ENCODE results near the gene MRPL38.

MRPL38 gene

DNA sequence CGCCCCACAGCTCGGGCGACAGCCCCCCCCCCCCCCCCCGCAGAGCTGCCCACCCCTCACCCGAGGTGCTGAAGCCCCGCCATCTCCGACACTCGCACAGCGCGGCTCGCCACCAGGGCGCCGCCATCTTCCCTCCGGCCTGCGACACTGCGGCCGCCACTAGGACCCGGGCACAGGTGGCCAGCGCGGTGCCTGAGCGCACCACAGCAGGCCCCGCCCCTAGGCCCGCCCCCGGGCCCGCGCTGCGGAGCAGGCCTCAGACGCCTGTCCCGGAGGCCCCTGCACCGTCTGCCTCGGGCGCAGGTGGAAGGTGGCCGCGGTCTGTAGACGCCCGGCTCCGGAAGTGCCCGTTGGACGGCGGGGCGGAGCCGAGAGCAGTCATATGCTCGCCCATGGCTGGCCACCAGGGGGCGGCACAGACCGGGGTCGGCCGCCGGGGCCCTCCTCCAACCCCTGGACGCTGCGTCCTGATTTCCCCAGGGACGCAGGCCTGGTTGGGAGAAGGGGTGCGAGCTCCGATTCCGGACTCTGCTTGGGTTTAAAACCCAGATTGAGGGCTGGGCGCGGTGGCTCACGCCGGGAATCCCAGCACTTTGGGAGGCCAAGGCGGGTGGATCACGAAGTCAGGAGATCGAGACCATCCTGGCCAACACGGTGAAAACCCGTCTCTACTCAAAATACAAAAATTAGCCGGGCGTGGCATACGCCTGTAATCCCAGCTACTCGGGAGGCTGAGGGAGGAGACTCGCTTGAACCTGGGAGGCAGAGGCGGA is at the start of gene MRPL38:
Gene MRPL38 (minus strand): TSS at position 136 of the 773 bp plus-strand sequence. CDS start 9 bp downstream, at position 127.
- DNase-seq, result peak; percentile 98

DNA sequence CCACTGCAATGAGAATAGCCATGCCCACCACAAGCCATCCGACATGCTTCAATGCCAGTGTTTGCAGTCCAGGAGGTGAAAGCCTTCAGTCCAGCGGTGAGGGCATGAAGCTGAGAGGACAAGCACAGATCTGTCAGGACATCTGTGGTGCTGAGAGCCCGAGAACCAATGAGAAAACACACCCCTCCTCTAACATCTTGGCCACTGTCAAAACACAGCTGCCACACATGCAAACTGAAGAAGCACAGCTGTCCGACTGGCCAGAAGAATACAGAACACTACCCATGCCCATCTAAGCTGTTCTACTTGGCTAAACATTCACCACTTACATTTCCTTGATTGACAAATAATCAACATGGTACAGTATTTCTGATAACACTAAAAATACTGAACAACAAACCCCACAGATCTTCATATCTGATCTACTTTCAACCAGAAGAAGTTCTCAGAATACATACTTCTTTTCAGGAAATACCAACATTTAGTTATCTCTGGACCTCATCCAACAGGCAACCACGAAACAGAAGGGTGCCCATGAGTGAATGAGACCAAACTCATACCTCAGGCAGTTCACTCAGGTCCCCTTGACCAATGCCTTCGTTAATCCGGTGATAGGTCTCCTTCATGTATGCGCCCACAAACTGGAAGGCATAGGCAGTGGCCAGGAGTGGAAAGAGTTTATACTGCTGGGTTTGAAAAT is 46.3 kb upstream of the MRPL38 start:
- DNase-seq, result no peak

DNA sequence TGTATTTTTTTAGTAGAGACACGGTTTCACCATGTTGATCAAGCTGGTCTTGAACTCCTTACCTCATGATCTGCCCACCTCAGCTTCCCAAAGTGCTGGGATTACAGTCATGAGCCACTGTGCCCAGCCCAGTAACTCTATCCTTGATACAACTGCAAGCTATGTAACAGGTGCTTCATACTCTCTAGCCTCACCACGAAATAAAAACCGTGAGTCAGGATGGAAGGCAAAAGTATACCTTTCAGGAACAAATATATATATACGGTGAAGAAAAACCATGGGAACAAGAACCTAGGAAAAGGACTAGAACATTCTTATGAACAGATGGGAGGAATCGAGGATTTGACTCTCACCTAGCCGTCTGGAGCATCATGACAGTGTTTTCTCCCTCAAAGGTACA is 45.7 kb upstream of the MRPL38 start:
- no peak for DNase-seq

DNA sequence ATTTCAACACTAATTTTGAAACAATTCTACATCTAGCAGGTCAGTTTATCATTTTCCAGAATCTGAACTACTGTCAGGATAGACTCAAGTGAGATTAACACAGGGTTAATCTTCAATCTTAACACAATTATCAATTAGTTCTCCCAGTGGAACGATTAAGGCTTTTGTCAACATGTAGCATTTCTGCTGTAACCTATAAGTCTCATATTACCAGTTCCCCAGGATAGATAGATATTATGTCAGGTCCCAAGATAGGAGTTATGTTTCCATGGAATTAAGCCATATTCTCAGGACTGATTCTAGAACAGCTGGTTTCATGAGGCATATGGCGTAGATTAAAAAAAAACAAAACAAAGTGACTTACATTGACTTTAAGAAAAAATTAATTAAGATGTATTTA is 40.5 kb upstream of the MRPL38 start:
- no peak for DNase-seq

DNA sequence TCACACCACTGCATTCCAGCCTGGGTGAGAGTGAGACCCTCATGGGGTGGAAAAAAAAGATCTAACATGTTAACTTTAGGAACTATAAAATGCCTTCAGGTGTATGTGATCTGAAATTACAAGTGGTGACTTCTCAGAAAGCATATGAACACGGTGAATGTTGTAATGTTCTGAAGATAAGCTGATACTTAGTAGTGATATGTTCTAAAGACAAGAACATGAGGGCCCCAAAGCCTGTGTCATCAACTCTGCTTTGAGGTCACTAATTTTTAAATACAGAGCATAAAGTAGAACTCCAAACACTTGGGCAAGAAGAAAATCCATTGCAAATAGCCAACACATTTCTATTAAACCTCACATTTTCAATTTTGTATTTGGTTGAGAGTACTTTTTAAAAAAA is 38.8 kb upstream of the MRPL38 start:
- DNase-seq, result no peak

DNA sequence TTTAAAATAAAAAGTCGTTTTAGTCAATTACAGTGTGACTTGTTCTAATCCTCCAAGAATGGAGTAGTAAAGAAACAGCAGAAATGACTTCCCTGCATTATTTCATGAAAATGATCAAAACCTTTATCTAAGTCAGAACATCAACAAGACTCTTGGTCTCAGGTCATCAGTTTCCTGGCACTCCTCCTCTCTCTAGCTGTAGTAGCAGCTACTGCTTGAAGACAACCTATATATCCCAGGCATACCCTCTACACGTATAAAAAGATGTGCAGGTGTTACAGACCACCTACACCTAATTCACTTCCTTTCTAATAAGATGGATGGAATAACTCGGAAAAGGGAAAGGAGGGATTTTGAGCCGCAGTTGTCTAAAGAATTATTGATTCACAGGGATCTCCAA is 37.8 kb upstream of the MRPL38 start:
- DNase-seq, result no peak

DNA sequence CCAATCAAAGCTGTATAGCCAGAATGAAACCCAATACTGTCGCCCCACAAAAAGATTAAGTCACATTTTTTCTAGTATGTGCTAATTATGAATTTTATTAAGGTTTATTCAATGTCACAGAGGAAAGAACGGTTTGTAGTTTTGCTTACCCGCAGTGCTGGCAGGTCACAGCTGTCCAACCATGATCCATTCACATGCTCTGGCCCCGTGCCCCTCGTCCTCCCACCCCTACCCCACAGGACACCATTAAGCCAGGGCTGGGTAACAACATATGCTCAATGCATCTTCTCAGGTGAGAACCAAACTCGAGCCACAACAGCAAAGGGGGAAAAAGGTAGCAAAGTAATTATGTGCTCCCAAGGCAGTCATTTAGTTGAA is 36.7 kb upstream of the MRPL38 start:
- DNase-seq, result no peak

DNA sequence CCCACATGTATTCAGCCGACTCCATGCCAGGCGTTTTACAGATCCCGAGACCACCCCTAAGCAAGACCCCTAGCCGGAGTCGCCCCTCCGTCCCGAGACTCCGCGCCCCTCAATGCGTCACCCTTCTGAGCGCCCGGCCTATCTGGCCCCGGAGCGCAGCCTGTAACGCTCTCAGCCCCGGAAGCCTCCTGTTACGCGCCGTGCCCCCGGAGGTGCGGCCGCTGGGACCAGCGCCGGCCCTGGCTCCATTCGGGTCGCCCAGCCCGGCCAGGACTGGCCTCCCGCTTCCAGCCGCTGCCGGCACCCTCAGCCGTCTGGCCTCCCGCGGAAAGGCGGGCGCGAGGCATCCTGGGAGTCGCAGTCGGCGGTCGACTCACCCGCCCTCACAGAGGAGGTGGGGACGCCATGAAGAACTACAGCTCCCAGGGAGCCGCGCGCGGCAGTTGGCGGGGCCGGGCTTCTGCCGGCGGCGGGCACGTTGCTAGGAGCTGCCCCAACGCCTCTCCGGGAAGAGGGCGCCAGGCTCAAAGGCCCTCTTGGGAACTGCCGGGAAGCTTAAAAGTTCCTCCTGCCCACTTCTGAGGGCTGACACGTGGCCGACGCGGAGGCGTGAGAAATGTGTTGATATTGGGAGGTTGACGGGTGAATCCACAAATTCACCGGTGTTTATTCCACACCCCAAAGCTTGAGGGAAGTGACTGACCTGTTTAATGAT is 36.2 kb upstream of the MRPL38 start, which contains the start of gene FBF1:
Gene FBF1 (minus strand): TSS at position 316 of the 715 bp plus-strand sequence. CDS start 2,893 bp downstream, outside the sequence.
- DNase-seq, result peak; percentile 94

DNA sequence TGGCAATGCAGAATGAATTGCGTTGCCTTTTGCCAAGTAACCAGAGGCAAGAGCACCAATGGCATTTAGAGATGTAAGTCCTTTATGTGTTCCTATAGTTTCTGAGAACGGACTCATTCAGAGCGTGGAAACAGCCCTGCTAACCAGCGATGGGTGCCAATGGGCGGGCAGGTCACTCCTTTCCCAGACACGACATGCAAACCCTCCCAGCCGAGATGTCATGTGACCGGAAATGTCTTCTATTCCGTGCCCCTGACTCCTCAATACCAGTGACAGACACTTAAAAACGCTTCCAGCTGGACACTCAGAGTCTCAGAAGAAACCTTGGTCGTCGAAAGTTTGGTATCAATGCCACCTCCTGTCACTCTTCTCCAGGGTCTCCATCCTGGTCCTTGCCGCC is 33.0 kb upstream of the MRPL38 start:
- DNase-seq, result no peak

DNA sequence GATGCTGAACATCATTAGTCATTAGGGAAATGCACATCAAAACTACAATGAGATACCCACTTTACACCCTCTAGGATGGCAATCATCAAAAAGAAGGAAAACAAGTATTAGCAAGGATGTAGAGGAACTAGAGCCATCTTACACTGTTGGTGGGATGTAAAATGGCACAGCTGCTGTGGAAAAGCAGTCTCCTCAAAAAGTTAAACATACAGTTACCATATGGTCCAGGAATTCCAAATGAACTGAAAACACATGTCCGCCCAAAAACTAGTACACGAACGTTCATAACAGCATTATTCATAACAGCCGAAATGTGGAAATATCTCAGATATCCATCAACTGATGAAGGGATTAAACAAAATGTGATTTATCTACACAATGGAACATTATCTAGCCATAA is 29.1 kb upstream of the MRPL38 start:
- no peak for DNase-seq

DNA sequence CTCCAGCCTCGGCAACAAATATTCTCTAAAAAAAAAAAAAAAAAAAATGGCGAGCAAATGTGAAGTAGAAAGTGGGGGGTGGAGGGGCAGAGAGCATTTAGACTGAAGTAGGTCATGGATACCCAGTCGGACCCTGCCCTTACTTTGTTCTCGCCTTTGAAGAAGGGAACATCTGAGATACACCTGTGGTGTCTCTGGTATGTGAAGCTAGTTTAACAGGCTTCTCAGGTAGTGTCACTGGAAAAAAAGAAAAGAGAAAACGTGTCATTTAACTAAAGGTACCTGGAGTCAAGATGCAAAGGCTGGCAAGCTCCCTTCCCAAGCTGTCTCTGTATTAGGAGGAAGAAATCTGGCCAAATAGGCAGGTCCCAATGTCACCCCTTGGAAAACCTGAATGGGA is 28.2 kb upstream of the MRPL38 start:
- no peak for DNase-seq

DNA sequence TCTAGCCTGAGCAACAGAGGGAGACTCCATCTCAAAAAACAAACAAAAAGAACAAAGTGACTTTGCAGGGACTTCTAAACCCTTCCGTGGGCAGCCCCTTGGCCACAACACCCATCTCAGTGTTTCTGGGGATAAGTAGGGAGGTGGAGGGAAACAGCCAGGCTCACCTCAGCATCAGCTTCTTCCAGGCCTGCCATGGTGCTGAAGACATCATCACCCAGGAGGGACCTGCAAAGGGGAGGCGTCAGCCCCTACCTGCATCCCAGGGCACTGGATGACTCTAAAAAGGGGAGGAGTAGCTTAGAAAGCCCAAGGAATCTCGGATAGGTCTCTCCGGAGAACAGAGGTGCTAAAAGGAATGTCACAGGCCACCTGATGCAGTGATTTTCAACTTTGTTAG is 26.4 kb upstream of the MRPL38 start:
- DNase-seq, result no peak

DNA sequence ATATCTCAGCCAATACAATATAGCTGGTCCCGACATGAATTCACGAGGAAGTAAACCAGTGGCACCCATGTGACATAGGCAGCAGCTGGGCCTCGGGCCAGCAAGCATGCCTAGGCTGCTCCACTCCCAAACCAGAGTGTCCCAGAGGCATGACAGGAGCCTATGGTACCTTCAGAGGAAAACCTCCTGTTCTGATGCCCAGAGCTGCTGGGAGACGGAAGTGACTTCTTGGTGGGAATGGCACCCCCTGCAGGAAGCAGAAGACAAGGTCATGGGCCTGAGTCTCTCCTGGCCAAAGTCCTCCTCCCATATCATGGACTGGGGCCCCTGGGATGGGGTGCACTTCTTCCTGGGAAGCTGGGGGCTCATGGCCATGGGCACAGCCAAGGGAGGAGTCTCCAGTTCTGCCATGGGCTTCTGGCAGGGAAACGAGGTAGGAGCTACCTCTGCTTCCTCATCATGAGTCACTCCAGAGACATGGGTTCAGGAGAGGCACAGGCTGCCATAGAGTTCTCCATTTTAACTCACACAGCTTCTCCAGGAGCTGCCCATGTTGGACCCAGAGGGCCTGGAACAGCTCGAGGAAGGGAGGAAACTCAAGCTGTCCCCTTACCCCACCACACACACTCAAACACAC is 22.7 kb upstream of the MRPL38 start:
- DNase-seq, result no peak

DNA sequence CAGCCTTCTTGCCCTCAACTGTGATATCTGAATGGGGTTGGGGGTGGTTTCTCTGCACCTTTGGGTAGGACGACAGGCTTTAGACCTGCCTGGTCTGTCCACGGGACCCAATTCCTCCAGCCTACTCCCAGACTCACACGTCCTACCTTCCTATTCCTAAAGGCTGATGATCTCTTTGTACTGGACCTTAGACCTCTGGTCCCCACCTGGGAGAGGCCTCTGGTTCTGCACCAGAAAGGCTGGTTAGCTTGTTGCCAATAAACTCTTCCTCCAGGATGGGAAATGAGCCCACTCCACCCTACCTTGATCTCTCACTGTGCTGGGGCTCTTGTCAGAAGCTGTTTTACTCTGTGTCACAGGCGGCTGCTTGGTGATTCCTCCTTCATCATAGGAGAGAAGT is 21.8 kb upstream of the MRPL38 start:
- DNase-seq, result no peak

DNA sequence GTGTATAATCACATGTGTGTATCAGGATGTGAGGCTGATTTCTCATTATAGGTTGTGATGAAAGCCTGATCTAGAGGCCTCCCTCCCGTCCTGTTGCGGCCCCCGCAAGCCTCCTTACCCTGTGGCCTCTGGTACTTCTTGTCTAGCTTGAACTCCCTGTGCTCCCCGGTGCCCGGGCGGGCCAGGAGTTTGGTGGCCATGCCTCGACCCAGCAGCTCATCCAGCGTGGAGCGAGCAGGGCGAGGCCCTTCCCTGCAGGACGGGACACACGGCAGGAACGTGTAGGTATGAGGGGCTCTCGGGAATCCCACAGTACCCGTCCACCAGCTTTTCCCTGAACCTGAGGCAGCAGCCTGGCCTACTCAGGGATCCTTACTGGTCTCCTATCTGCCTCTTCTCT is 21.2 kb upstream of the MRPL38 start:
- no peak for DNase-seq

DNA sequence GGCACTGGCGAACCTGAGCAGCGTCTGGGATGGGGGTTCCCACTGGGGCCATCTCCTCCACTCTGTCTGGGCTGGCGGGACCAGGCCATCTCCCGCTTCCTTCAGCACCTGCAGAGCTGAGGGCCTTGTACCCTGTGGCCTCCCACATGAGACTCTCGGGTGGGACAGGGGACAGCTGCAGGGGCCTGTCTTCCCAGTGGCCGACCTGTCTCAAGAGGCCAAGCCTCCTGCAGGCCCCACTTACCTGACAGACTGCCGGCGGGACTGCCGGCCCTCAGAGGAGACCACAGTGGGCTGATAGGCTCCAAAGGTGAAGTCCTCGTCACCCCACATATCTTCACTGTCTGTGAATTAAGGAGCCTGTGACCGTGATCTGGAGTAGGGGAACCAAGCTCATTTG is 20.4 kb upstream of the MRPL38 start:
- no peak for DNase-seq

DNA sequence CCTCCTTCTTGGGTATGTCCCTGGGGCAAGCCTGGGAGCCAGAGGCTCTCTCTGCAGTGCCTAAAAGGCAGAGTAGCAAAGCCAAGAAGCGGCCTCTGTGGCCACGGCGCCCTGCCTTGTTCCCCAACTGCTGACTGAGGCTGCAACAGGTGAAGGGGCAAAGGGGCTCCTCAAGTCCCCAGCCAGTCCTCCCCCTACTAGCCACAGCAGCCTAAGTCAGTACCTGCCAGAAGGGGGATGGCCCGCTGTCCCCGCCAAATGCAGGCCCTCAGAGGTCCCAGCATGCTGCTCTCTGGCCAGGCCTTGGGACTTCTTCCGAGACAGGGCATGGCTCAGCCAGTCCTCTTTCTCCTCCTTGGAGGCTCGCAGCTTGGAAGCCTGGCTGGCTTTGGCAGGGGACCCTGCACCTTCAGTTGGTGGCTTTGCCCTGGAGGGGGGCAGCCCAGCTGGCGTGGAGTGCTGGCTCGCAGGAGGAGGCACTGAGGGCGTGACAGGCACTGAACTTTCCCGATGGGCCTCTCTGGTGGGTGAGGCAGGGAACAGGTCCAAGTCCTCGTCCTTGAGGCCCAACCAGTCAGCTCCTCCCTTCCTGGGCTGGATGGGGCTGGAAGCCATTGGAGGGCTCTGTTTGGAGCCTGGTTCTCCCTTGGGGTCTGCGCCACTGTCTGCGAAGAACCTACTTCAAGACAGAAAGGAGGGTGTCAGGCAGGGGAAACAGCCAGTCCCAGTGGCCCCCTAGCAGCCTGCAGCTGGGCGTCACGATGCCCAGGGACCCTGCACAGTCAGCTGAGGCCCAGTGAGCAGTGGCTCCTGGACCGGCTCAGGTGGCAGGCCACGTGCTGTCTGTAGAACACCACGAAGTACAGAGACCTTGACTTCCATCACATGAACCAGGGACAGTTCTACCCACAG is 18.5 kb upstream of the MRPL38 start:
- DNase-seq, result no peak

DNA sequence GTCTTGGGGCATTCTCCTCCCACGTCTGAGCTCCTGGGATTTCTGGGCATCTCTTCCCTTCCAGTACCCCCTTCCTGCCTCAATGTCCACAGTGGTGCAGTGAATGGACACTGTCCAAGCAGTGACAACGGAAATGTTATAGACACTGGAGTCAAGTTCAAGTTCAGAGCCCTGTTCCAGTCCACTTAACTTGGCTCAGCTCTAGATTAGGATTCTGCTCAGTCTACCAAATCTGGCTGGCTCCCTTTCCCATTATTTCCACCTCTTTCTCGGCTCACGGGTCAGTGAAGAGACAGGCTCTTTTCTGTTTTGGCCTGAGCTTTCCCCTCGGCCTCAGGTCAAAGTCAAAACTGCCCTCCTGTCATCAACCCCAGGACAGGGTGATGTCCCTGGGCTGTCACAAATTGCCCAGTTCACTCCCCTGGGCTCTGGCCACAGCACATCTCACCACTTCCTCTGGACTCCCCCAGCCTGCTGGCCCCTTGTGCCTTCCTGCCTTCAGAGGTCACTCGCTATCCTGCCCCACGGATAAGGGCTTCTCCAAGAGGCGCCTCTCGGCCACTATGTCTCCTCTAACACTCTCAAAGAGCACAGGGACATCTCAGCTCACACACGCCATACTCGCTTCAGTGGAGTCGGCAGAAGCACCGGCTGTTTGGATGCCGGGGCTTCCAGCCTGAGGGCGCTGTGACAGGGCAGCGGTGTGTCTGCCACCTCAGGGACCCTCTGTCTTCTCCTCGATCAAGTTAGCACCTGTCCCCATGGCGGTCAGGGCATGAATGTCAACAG is 17.7 kb upstream of the MRPL38 start:
- DNase-seq, result no peak

DNA sequence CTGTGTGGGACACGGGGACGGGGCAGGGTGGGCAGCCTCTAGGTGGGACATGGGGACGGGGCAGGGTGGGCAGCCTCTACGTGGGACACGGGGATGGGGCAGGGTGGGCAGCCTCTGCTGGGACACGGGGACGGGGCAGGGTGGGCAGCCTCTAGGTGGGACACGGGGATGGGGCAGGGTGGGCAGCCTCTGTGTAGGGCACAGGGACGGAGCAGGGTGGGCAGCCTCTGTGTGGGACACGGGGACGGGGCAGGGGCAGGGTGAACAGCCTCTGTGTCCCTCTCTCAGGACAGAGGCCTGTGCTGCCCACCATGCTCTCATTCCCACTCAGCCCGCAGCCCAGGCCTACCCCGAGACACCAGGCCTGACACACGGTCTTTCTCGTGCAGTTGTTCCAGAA is 16.9 kb upstream of the MRPL38 start:
- DNase-seq, result no peak

DNA sequence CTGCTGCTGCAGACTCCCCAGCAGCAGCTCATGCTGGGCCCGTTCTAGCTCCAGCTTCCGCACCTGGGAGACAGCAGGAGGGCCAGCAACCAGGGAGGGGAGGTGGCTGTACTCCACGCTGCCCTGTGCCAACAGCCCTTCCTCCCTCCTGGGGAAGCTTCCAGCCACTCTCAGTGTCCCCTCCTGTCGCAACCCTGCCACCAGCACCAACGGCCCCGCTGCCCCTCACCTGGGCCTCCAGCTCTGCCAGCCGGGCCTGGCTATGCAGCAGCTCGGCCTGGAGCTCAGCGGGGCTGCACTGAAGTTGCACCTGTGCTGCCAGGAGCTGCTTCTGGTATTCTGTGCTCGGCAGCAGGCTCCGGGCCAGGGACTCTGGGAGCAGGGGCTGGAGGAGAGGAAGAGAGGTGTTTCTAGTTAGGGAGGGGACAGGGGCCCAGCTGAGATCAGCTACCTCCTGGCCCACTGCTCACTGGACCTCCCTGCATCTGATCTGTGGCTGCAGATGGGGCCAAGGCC is 15.4 kb upstream of the MRPL38 start:
- DNase-seq, result no peak

DNA sequence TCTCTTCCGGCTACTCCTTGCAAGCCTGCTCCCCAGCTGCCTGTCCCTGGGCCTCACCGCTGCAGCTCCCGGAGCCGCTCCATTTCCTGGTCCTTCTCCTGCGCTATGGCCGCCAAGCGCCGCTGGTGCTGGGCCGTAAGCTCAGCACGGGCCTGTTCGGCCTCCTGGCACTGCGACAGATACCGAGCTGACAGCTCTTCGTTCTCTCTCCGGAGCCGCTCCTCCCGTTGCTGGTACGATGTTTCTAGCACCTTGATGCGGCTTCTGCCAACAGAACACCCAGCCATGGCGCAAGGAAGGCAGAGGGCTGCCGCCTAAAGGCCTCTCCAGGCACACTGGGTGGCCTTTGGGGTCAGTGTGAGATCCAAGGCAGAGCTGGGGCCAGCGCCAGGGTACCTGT is 14.9 kb upstream of the MRPL38 start:
- DNase-seq, result no peak

Measured in activated CD8-positive, alpha-beta memory T cell treated with anti-CD3 and anti-CD28 coated beads, Interleukin-2, amount 50 U/mL, for 48 hours (primary cell).